Limb (tissue), 2 donors: Measurements from ENCODE around the gene ANAPC2.

ENCODE experiments used
- DNase-seq, 2 donors: peaks; one replicate each; pipeline ENCODE4 v3.0.0-alpha.2; 2016; ENCODE audit errors: extremely low spot score in 2 of 2

The ANAPC2 gene

GRCh38 chr9:137227853-137228505, 39.6 kb upstream of the ANAPC2 start:
- no peak for DNase-seq

- peak in 1 of 2 donors; percentile 85 for DNase-seq
Measured at GRCh38 chr9:137227054-137227852, 38.9 kb upstream of the ANAPC2 start, which contains the start of gene RNF224. Gene RNF224, plus strand, starts transcription at chr9:137227502. Its CDS starts 834 bp downstream, at chr9:137228336.

GRCh38 chr9:137226338-137227053, 38.1 kb upstream of the ANAPC2 start:
- peak in 1 of 2 donors; percentile 21 for DNase-seq

- DNase-seq, result peak in 1 of 2 donors; percentile 26
Measured at GRCh38 chr9:137225699-137226331, 37.5 kb upstream of the ANAPC2 start.

GRCh38 chr9:137224830-137225694, 36.7 kb upstream of the ANAPC2 start, which contains the start of gene CYSRT1:
Gene CYSRT1, plus strand, starts transcription at chr9:137225174. Its CDS starts 448 bp downstream, at chr9:137225622.
- DNase-seq, result peak in 1 of 2 donors; percentile 31

GRCh38 chr9:137223078-137223970, 35.0 kb upstream of the ANAPC2 start:
- peak; percentile 96 to 97 for DNase-seq

- DNase-seq, result no peak
Measured at GRCh38 chr9:137222190-137223077, 34.1 kb upstream of the ANAPC2 start, which contains the start of gene RNF208. Gene RNF208, minus strand, starts transcription at chr9:137222240. Its CDS starts 1,028 bp downstream, at chr9:137221212.

GRCh38 chr9:137221506-137222111, 33.2 kb upstream of the ANAPC2 start:
- no peak for DNase-seq

- no peak for DNase-seq
Measured at GRCh38 chr9:137221095-137221505, 32.7 kb upstream of the ANAPC2 start.

GRCh38 chr9:137220317-137221094, 32.1 kb upstream of the ANAPC2 start:
- no peak for DNase-seq

GRCh38 chr9:137219757-137220316, 31.5 kb upstream of the ANAPC2 start:
- DNase-seq, result no peak

- DNase-seq, result no peak
Measured at GRCh38 chr9:137218754-137219271, 30.5 kb upstream of the ANAPC2 start.

GRCh38 chr9:137218212-137218753, 29.9 kb upstream of the ANAPC2 start:
- no peak for DNase-seq

- no peak for DNase-seq
Measured at GRCh38 chr9:137217276-137218211, 29.2 kb upstream of the ANAPC2 start.
